ENCODE measurements around the gene OMG. TPM values are rescaled to one million over a fixed set of nuclear protein-coding genes. Genes with fewer than 3 reads are reported as not detected.

OMG gene
- polyA plus RNA-seq, 1 of the 3 experiments (the other 2 are of a cell fraction): 0.61 TPM

DNA sequence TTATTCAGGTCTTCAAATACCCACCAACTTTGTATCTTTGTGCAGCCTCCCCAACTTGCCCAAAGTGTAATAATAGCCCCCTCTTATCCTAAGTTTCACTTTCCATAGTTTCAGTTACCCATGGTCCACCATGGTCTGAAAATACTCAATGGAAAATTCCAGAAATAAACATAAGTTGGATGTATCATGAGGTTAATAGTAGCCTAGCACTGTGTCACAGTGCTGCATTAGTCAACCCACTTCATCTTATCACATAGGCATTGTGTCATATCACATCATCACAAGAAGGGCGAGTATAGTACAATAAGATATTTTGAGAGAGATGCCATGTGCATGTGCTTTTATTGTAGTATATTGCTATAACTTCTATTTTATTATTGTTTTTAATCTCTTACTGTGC is 21.9 kb downstream of the OMG start:
- TF ChIP-seq, protein P1, sequence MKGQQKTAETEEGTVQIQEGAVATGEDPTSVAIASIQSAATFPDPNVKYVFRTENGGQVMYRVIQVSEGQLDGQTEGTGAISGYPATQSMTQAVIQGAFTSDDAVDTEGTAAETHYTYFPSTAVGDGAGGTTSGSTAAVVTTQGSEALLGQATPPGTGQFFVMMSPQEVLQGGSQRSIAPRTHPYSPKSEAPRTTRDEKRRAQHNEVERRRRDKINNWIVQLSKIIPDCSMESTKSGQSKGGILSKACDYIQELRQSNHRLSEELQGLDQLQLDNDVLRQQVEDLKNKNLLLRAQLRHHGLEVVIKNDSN (IDR thresholded peaks at IDR 0.05; ENCODE audit: borderline replicate concordance, low read depth): no peak
- TF ChIP-seq, protein P2, sequence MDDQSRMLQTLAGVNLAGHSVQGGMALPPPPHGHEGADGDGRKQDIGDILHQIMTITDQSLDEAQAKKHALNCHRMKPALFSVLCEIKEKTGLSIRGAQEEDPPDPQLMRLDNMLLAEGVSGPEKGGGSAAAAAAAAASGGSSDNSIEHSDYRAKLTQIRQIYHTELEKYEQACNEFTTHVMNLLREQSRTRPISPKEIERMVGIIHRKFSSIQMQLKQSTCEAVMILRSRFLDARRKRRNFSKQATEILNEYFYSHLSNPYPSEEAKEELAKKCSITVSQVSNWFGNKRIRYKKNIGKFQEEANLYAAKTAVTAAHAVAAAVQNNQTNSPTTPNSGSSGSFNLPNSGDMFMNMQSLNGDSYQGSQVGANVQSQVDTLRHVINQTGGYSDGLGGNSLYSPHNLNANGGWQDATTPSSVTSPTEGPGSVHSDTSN (IDR thresholded peaks at IDR 0.05): no peak
- TF ChIP-seq ELF1 (IDR thresholded peaks at IDR 0.05) (no peak), POLR2AphosphoS5 (IDR thresholded peaks at IDR 0.05; ENCODE audit: low read depth, low read length) (no peak)
- TF ChIP-seq, protein P3, sequence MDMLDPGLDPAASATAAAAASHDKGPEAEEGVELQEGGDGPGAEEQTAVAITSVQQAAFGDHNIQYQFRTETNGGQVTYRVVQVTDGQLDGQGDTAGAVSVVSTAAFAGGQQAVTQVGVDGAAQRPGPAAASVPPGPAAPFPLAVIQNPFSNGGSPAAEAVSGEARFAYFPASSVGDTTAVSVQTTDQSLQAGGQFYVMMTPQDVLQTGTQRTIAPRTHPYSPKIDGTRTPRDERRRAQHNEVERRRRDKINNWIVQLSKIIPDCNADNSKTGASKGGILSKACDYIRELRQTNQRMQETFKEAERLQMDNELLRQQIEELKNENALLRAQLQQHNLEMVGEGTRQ (IDR thresholded peaks at IDR 0.05; ENCODE audit: borderline replicate concordance, low read depth, low read length): no peak
- TF ChIP-seq, protein P4, sequence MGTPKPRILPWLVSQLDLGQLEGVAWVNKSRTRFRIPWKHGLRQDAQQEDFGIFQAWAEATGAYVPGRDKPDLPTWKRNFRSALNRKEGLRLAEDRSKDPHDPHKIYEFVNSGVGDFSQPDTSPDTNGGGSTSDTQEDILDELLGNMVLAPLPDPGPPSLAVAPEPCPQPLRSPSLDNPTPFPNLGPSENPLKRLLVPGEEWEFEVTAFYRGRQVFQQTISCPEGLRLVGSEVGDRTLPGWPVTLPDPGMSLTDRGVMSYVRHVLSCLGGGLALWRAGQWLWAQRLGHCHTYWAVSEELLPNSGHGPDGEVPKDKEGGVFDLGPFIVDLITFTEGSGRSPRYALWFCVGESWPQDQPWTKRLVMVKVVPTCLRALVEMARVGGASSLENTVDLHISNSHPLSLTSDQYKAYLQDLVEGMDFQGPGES (IDR thresholded peaks at IDR 0.05; ENCODE audit: low read depth, low read length): no peak
- ChIA-PET POLR2A (no interaction called here), CTCF (no interaction called here)
- Histone ChIP-seq H3K4me2 (no peak overlapping the region), H3K9me2 (no peaks in the 10 kb centered on the region), H3K9ac (no peak overlapping the region), H3K4me3 (ENCODE audit: low read depth in 2 of 2, low read length in 1 of 2) (no peak overlapping the region), H4K20me1 (ENCODE audit: insufficient read depth) (no peaks in the 10 kb centered on the region), H3K9me3 (no peaks in the 10 kb centered on the region), H3K4me1 (ENCODE audit: control insufficient read depth in 1 of 2, insufficient read depth in 2 of 2, low read depth in 1 of 2, low read length in 1 of 2) (peaks cover 0 to 10% of the 10 kb centered on the region in 2 experiments; a peak in 3 of 4 replicates), H3K27ac (ENCODE audit: low read depth in 2 of 2, low read length in 1 of 2) (no peak overlapping the region), H3K27me3 (ENCODE audit: insufficient read depth) (no peaks in the 10 kb centered on the region), H2AFZ (ENCODE audit: low read depth) (no peak overlapping the region), H3K79me2 (ENCODE audit: insufficient read depth) (peaks cover 7% of the 10 kb centered on the region; the same call in 1 of the 2 replicates), H3F3A (replicated peaks; ENCODE audit: insufficient read depth) (peaks cover 4% of the 10 kb centered on the region), H3K36me3 (replicated peaks in 1 of 2; ENCODE audit: control insufficient read depth in 1 of 2, insufficient read depth in 2 of 2, low read length in 1 of 2) (peaks cover 29 to 63% of the 10 kb centered on the region in 2 experiments)
- 93% methylated on average over 1 of the region's 1 CpG for WGBS (ENCODE audit: low lambda C conversion rate)
- DNase-seq: no peak

DNA sequence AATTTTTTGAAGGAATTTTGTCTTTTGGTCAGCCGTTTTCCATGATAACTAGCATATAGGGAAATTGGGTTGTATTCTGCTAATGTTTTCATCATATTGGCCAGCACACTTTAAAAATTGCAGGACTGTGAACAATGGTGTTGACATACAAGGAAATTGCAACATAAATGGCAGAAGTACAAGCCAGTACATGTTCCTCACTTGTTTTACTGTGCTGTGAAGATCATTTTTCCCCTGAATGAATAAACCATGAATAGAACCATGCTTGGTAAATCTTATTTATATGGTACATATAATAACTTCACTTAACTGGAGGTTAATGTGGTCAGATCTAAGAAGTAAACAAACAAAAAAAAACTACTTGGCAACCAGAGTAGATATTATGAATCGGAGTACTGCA is 22.8 kb downstream of the OMG start:
- no peaks in the 10 kb centered on the region for H3K9me2 ChIP-seq
- no peaks in the 10 kb centered on the region for H3K9me3 ChIP-seq
- no peak overlapping the region for H3K9ac ChIP-seq
- no peak overlapping the region; a peak in 1 of 4 replicates for H3K27ac ChIP-seq (ENCODE audit: low read depth in 2 of 2, low read length in 1 of 2)
- POLR2A ChIA-PET: no interaction called here
- H3K36me3 ChIP-seq (replicated peaks in 1 of 2; ENCODE audit: control insufficient read depth in 1 of 2, insufficient read depth in 2 of 2, low read length in 1 of 2): peaks cover 29 to 63% of the 10 kb centered on the region in 2 experiments
- no peaks in the 10 kb centered on the region for H4K20me1 ChIP-seq (ENCODE audit: insufficient read depth)
- WGBS (ENCODE audit: low lambda C conversion rate): 94% methylated on average over 2 of the region's 2 CpGs
- no peak for DNase-seq
- no peak overlapping the region for H2AFZ ChIP-seq (ENCODE audit: low read depth)
- CTCF ChIA-PET: no interaction called here
- peaks cover 7% of the 10 kb centered on the region; the same call in 1 of the 2 replicates for H3K79me2 ChIP-seq (ENCODE audit: insufficient read depth)
- H3K4me1 ChIP-seq (ENCODE audit: control insufficient read depth in 1 of 2, insufficient read depth in 2 of 2, low read depth in 1 of 2, low read length in 1 of 2): peaks cover 5 to 15% of the 10 kb centered on the region in 2 experiments
- H3F3A ChIP-seq (replicated peaks; ENCODE audit: insufficient read depth): peaks cover 7% of the 10 kb centered on the region
- no peak overlapping the region for H3K4me2 ChIP-seq
- no peaks in the 10 kb centered on the region for H3K27me3 ChIP-seq (ENCODE audit: insufficient read depth)
- TF ChIP-seq TAF1 (IDR thresholded peaks at IDR 0.05; ENCODE audit: borderline replicate concordance, low read depth, low read length) (no peak), FOXM1 (IDR thresholded peaks at IDR 0.05; ENCODE audit: low read depth) (no peak), TEAD4 (IDR thresholded peaks at IDR 0.05; ENCODE audit: borderline replicate concordance, insufficient read depth) (no peak), FOSL2 (IDR thresholded peaks at IDR 0.05; ENCODE audit: borderline replicate concordance, low read depth) (no peak)
- H3K4me3 ChIP-seq (ENCODE audit: low read depth in 2 of 2, low read length in 1 of 2): no peak overlapping the region

All from SK-N-SH (cell line).